Activated CD4-positive, alpha-beta T cell treated with anti-CD3 and anti-CD28 coated beads, Interleukin-2, amount 50 U/mL, for 1 hour (primary cell): ENCODE data around the gene KIT.

Experiments used
- DNase-seq: peaks from one replicate; pipeline ENCODE4 v3.0.0-alpha.2; 2020

KIT gene

DNA sequence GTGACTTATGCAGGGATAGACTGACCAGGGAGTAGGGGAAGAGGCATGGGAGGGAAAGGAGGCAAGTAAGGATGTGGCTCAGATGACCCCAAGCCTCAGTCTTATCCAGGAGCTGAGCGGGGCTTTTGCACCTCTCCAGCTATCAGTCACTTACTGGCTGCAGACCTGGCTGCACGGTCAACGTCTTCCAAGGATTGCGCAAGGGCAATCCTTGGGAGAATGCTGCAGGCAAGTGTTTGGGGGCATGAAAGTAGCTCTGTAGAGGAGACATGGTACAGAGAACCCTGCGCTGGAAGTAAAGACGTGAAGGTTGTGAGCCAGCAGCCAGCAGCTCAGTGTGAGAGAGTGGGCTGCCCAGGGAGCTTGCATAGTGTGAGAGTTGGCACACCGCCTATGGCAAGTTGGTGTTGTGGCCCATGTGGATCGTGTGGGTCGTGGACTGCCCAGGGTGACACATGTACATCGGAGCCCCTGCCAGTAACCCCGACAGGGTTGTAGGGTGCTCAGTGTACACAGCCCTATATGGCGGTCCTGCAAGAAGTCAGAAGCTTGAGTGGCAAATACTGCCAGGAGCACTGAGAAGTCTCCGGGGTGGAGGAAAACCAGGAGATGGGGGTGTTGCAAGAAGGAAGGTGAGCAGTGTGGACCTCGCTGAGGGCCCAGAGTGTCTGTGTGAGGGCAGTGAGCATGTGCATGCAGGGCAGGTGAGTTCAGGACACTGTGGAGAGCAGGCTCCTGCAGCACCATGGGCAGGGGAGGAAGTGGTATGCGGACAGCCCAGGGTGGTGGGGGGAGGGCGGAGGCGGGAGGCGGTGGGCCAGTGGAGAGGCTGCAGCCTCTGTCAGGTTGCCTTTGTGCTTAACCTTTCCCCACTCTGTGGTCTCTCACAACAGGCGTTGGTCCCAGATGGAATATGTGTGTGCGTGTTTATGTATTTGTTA, 50.9 kb downstream of the KIT start:
- no peak for DNase-seq

DNA sequence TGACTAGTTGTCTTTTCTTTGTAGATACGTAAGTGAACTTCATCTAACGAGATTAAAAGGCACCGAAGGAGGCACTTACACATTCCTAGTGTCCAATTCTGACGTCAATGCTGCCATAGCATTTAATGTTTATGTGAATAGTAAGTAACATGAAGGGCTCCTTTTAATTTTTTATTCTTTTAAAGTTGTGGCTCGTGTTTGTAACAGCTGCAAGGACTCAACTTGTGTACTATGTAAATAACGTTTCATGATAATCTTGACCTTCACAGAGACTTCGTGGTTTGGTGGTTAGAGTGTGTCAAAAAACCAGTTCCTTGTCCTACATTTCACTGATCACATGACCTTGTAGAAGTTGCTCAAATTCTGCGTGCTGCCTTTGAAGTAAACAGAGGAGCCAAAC, 51.6 kb downstream of the KIT start:
- DNase-seq, result no peak

DNA sequence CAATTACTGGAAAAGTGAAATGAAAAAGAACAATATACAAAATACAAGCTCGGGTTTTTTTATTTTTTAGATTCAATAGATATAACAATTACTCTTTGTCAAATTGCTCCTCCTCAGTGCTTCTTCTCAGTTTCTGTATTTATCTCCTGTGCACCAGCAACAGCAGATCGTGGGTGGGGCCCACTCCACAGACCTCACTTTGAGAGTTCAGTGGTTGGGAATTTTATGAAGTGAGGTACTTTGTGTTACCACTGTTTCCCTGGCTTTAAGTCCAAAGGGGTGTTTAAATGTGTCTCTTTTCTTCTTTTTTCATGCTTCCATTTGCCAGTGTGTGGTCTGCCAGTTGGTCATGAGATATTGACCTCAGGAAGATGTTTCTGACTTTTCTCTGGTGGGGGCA, 54.4 kb downstream of the KIT start:
- no peak for DNase-seq

DNA sequence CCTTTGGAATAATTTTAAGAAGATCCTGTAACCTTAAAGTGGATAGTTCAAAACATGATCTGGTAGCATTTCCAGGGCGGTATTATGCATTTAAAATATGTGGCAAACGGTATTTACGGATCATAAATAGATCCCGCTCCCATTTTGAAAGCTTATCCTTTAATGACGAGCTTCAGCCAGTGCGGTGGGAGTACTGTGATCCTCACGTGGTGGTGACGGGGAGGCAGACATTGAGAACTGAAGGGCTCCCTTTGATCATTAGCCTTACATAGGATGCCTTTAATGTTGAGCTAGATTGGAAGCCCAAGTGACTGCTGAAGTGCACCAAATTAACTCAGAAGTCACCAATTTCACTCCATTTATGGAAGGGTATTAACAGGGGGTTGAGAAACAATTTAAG, 56.9 kb downstream of the KIT start:
- no peak for DNase-seq

DNA sequence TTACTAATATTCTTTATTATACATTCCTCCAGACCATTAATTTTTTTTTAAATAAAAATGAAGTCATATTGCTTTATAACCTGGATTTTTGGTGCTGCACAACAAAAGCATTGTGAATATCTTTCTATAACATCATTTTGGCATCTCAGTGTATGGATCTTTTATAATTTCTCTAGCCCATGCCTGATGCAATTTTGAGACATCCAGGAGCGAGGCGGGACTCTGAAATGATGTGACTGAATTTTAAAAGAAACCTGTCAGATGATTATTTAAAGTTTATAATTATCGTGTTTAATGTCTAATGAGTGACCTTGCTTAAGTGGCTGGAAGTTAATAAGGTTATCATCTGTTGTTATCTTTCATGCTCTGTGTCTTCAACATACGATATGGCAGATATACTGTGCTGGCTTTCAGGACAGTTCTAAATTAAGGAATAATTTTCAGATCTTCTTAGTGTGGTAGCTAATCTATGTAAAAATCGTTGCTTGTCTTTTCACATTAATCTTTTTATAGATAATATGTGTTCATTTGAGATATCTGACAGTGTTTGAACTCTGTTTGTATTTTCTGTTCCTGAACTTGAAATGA, 58.8 kb downstream of the KIT start:
- no peak for DNase-seq

DNA sequence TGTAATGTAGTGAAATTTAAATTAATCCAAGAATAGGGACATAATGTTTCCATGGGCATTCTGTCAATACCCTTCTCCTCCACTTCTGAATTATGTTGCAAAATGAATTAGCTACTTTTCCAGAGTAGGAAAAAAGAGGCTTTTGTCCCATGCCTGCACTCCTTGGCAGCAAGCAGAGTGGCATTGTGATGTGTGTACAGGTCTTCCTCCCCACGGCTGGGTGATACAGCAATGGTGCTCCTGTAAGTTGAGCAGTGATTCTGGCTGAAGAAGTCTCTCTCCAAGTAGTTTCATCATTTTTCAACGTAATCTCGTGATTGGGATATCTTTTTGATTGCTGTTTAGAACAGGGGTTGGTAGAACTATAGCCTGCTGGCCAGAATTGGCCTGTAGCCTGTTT, 59.9 kb downstream of the KIT start:
- no peak for DNase-seq

DNA sequence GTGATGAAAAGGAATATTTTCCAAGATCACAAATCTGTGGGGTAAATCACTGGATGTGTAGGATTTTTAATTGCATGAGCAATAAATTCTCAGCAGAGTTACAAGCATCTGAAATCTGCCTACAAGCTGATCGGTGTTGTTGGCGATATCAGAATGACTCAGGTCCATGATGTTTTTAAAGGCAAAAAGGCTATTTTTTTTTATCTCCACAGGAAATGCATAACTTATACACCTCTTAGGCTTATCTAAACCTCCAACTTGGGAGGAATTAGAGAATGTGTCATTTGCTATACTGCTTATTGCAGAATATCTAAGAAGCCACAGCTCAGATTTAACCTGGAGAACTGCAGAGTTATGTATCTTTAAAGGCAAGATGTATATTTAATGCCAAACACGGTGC, 61.6 kb downstream of the KIT start:
- DNase-seq, result no peak

DNA sequence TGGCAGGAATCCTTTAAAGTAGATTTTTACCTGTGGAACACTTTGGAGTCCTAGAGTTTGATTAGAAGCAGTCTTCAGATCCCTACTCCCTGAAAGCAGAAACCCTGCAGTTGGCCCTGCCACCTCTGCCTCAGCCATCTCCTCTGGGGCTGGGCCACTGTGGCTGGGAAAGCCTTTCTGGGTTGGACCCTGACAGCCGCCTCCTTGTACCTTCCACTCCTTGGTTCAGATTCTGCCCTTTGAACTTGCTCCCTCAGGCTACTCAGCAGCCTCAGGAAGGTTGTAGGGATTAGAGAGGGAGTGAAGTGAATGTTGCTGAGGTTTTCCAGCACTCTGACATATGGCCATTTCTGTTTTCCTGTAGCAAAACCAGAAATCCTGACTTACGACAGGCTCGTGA, 65.5 kb downstream of the KIT start:
- no peak for DNase-seq

DNA sequence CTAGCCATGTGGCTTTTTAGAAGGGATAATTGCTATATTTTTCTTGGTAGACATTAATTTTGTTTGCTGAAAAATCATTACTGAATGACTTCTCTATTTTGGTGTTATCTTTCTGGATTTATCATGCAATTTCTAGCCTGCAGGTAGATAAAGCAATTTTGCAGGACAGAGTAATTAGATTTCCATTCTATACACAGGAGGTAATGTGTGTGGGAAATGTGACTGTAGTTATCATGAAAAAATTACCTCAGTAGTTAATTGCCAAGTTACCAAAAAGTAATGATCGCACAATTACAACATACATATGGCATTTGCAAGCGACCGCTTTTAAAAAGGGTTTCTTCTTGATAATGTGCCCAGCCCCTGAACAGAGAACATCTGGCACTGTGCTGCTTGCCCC, 66.1 kb downstream of the KIT start:
- DNase-seq, result no peak

DNA sequence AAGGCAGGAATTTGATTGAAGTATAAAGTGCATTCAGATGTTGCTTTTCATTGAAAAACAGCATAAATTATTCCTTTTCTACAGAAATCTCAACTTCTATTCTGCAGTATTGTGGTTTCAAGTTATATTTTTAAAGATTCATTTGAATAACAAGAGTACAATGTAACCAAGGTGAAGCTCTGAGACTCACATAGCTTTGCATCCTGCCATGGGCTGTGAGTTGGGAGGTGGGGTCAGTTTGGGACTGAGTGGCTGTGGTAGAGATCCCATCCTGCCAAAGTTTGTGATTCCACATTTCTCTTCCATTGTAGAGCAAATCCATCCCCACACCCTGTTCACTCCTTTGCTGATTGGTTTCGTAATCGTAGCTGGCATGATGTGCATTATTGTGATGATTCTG, 69.2 kb downstream of the KIT start:
- DNase-seq, result no peak

DNA sequence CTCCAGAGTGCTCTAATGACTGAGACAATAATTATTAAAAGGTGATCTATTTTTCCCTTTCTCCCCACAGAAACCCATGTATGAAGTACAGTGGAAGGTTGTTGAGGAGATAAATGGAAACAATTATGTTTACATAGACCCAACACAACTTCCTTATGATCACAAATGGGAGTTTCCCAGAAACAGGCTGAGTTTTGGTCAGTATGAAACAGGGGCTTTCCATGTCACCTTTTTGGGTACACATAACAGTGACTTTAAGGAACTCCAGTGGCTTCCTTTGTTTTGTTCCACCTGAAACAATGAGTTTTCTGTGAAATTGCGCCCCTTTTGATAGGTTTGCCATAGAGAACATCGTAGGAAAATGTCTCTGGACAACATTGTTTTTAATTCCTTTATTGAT, 69.6 kb downstream of the KIT start:
- DNase-seq, result no peak

DNA sequence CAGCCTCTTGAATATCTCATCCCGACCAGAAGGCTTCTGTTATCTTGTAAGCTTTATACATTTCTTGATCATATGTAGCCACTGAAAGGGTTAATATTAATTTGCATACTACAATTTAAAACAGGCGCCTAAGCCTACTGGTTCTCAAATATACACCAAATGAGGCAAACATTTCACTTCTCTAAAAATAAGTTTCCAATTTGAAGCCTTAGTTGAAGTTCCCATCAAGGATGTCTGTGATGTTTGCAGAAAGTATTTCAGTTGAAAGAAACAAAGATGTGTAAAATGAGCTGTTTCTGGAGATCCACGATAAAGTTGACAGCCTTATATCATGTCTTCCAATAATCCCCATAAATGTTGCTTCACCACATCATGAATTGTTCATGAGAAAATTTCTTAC, 70.6 kb downstream of the KIT start:
- DNase-seq, result no peak

DNA sequence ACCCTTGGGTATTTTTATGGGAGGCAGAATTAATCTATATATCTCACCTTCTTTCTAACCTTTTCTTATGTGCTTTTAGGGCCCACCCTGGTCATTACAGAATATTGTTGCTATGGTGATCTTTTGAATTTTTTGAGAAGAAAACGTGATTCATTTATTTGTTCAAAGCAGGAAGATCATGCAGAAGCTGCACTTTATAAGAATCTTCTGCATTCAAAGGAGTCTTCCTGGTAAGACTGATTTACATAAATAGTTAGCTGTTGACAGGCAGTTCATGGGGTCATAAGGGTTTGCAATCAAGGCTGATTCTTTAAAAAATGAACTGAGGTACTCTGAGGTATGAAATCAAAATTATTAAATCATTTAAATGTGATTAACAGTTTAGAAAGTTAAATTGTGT, 71.5 kb downstream of the KIT start:
- DNase-seq, result no peak

DNA sequence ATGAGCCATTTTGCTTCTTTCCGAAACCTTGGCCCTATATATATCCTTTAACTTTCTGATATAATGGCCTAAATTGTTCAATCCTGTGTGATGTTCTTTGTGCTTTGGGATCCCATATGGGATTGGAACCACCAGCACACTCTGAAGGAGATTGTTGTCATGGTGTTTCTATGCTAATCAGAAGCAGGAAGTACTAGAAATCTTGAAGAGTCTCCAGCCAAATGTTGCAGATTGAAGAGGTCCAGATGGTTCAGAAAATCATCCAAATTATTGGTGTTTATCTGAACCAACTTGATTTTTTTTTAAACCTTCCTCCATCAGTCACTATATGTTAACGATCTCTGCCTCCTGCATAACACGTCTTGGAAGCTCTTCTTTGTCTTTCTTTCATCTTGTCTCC, 72.8 kb downstream of the KIT start:
- DNase-seq, result no peak

DNA sequence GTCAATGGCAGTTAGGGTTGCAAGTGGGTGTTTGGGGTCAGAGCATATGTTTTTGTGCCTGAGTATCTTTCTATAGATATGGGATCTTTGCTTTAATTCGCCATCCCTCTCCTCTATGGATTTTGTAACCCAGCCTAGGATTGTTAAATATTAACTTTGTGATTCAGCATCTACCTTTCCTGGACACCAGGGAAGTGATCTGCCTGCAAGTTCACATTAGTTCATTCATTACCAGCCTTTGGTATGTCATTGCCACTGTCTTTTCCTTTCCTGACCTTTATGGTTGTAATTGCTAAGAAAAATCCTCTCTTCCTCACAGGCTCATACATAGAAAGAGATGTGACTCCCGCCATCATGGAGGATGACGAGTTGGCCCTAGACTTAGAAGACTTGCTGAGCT, 73.8 kb downstream of the KIT start:
- no peak for DNase-seq

DNA sequence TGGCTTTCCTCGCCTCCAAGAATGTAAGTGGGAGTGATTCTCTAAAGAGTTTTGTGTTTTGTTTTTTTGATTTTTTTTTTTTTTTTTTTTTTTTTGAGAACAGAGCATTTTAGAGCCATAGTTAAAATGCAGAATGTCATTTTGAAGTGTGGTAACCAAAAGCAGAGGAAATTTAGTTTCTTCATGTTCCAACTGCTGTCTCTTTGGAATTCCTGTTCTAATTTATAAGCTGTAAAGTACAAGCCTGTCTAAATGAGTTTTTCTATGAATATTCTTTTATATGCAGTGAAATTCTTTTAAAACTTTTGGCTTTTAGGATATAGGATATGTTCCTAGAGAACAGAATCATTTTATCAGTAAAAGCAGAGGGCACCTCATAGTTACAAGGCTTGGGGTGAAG, 74.2 kb downstream of the KIT start:
- DNase-seq, result no peak

DNA sequence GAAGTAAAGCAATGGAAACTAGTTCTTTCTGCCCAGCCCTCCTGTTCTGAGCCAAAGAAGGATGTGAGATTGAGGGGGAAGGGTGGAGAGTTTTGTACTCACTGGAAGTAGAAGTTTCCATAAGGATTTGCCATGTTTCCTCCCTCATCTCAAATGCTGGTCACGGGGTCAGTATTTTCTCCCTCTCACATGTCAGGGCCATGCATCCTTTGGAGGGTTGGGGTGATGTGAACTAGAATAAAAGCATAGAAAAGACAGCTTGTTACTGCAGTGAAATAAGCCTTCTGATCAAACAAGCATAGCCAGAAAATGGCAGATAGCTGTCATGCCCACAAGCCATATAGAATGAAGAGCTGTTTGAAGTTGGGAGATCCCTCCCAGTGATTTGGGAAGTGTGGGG, 79.7 kb downstream of the KIT start:
- DNase-seq, result no peak

DNA sequence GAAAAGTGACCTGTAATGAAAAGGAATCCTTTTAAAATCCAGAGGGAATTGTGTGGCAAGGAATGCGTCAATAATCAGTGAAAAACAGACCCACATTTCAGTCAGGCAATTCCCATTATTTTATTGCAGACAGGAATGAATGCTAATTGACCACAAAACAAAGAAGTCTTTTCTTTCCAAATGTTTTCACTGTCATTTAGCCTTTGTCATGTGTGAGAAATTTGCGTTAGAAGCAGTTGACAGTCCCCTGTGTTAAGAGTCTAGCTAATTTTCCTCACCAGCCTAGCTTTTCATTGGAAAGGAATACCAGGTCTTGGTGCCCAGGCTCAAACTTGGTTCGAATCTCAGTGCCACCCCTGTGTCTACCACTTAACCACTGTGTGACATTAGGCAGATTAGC, 83.4 kb downstream of the KIT start:
- no peak for DNase-seq

DNA sequence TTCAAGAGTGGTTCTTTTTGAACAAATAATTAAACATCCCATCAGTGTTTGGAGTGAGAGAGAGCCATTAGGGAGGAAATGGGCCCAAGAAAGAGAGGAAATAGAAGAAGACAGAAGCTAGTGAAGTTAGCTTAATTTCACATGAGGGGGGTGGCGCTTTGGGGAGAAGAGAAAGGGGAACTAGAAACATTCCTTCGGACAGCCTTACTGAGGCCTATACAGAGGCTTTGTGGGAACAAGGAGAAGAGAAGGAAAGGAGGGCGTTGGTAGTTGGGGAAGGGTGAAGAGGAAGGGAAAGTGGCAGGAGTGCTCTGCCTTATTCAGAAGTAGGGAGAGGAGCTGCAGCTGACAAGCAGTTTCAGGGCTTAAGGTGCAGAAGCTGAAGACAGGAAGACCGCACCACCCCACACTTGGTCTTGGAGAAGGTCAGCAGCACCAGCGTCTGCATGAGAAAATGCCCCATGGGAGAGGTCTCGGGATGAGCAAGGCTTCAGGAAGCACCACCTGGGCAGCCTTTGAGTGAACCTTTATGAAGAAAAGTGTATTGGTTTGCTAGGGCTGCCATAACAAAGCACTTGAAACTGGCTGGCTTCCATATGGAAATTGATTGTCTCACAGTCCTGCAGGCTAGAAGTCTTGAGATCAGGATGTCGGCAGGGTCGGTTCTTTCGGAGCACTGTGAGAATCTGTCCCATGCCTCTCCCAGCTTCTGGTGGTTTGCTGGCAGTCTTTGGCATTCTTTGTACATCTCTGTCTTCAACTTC, 85.1 kb downstream of the KIT start:
- no peak for DNase-seq

DNA sequence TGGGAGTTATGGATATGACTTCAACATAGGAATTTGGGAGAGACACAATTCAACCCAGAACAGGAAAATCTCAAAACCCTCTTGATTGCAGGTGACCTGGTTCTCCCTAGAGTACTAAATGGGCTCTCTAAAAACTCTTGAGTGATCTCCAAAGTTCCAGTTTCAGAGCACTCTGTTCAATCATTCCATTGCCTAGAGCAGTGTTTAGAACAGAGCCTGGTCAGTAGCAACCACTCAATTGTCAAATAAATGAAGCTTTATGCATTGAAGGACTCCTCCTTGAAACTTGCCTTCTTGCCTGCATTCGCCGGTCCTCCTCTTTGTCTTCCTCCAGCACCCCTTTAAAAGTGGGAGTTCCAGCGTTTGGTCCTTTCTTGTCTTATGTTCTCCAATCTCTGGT, 85.8 kb downstream of the KIT start:
- no peak for DNase-seq

DNA sequence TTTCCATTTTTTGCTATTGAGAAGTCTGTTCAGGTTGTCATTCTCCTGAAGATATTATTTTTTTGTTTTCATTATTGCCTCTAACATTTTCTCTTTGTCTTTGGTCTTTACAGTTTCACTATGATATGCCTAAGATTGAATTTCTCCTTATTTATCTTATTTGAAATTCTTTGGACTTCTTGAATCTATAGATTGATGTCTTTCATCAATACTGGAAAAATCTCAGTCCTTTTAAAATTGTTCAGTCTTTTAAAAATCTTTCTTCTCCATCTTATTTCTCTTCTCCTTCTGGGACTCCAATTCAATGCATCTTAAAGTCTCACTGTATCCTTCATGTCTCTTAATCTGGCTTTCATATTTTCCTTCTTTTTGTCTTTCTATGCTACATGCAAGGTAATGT, 86.7 kb downstream of the KIT start:
- DNase-seq, result no peak

DNA sequence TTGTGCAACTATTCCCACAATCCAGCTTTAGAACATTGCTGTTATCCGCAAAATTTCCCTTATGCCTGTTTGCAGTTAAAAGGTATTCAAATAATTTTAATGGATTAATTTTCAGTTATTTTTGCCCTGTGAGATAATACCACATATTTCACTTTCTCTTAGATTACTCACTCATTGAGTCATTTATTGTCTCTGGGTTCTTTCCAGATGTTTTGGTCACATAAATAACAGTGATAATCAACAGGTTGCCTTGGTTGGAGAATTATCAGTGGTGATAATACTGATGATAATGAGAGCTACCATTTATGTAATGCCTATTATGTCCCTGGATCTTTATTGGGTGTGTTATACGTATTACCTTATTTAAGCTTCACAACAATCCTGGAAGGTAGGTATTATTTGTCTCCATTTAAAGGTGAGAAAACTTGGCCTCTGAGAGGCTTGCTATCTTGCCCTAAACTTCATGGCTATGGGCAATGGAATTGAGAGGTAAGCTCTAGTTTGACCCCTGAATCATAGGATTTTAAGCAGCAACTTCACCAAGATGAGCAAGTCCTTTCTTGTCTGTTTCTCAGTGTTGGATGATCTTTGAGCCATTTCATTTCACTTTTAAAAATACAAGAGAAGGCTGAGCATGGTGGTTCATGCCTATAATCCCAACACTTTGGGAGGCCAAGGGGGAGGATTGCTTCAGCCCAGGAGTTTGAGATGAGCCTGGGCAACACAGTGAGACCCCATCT, 87.4 kb downstream of the KIT start:
- no peak for DNase-seq

DNA sequence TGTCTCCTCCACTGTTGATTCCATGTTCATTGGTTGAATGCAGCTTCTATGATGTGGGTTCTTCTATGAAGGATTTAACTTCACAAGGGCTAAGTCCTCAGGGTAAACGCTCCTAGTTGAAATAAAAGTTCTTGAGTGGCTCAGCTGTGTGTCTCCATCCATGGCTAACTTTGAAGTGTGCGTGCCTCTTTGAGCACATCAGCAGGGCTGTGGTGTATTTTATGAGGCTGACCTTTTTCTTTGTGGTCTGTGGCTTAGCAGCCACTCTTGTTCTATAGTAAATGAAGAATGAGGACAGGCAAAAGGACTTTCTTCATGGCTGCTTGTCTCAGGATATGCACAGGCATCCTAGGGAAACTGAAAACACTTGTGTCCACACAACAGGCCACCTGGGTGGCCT, 88.5 kb downstream of the KIT start:
- DNase-seq, result no peak
